GM20431 (cell line): ENCODE data around the gene CTDNEP1.

Experiments
- in situ Hi-C: fragments of 300-500 bp; cut with MseI, MboI; formaldehyde crosslinking; loops from one replicate; pipeline ENCODE4 v1.15.0; 2020; ENCODE audit warnings: low sequenced_read_pairs; ENCODE audit not compliant: unreplicated experiment

Gene CTDNEP1

GRCh38 chr17:7219229-7219811 lies 32.2 kb downstream of the CTDNEP1 start:
- in situ Hi-C loops, result no loop called here

- in situ Hi-C loops, result no loop called here
Observed at GRCh38 chr17:7218758-7219157, 32.8 kb downstream of the CTDNEP1 start.

GRCh38 chr17:7218166-7218565 lies 33.4 kb downstream of the CTDNEP1 start:
- in situ Hi-C loops, result no loop called here

- in situ Hi-C loops, result no loop called here
Observed at GRCh38 chr17:7217113-7217987, 34.2 kb downstream of the CTDNEP1 start.

- in situ Hi-C loops, result no loop called here
Observed at GRCh38 chr17:7216242-7217112, 35.1 kb downstream of the CTDNEP1 start.

- in situ Hi-C loops, result no loop called here
Observed at GRCh38 chr17:7215652-7216180, 35.8 kb downstream of the CTDNEP1 start.

- in situ Hi-C loops, result no loop called here
Observed at GRCh38 chr17:7215136-7215638, 36.3 kb downstream of the CTDNEP1 start.

GRCh38 chr17:7214300-7215135 lies 37.0 kb downstream of the CTDNEP1 start:
- in situ Hi-C loops, result no loop called here

GRCh38 chr17:7213895-7214299 lies 37.6 kb downstream of the CTDNEP1 start:
- in situ Hi-C loops, result no loop called here

GRCh38 chr17:7211491-7212273 lies 39.9 kb downstream of the CTDNEP1 start:
- in situ Hi-C loops, result no loop called here

- in situ Hi-C loops, result no loop called here
Observed at GRCh38 chr17:7208754-7209460, 42.6 kb downstream of the CTDNEP1 start.

- in situ Hi-C loops, result no loop called here
Observed at GRCh38 chr17:7208027-7208571, 43.4 kb downstream of the CTDNEP1 start.

GRCh38 chr17:7207120-7208001 lies 44.2 kb downstream of the CTDNEP1 start:
- in situ Hi-C loops, result no loop called here

- in situ Hi-C loops, result no loop called here
Observed at GRCh38 chr17:7205561-7205960, 46.0 kb downstream of the CTDNEP1 start.

GRCh38 chr17:7204828-7205461 lies 46.6 kb downstream of the CTDNEP1 start:
- in situ Hi-C loops, result no loop called here

GRCh38 chr17:7204336-7204735 lies 47.2 kb downstream of the CTDNEP1 start:
- in situ Hi-C loops, result no loop called here
